H9 (cell line): ENCODE results near the gene CTIF. TPM values are rescaled to one million over a fixed set of nuclear protein-coding genes. Genes with fewer than 3 reads are reported as not detected.
"Not testable (repeated sequence)": the region's sequence is repeated elsewhere in the genome, so short reads cannot be mapped to it uniquely, and the experiment has no call there.

ENCODE experiments used
- DNase-seq: peaks from one replicate; pipeline ENCODE4 v3.0.0-alpha.2; 2017
- H2AFZ ChIP-seq: one replicate; pipeline ENCODE4 v1.6.1; 2013; ENCODE audit warnings: mild to moderate bottlenecking, low read length, control low read depth, moderate library complexity
- H2AK5ac ChIP-seq: 2 replicates; pipeline ENCODE4 v1.6.1; 2013; ENCODE audit warnings: low read length, control low read depth, mixed read lengths; ENCODE audit not compliant: insufficient read length
- H2BK120ac ChIP-seq: one replicate; pipeline ENCODE4 v1.6.1; 2013; ENCODE audit warnings: low read depth, mild to moderate bottlenecking, low read length, control low read depth, inconsistent platforms; ENCODE audit not compliant: poor library complexity, severe bottlenecking
- H2BK12ac ChIP-seq: 2 replicates; pipeline ENCODE4 v1.6.1; 2013; ENCODE audit warnings: low read length, control low read depth, mixed read lengths, low read depth; ENCODE audit not compliant: insufficient read length
- H2BK15ac ChIP-seq: 2 replicates; pipeline ENCODE4 v1.6.1; 2013; ENCODE audit warnings: low read depth, low read length, control low read depth
- H2BK20ac ChIP-seq: one replicate; pipeline ENCODE4 v1.6.1; 2013; ENCODE audit warnings: low read depth, mild to moderate bottlenecking, low read length, control low read depth, inconsistent platforms; ENCODE audit not compliant: poor library complexity, severe bottlenecking
- H2BK5ac ChIP-seq: 2 replicates; pipeline ENCODE4 v1.6.1; 2013; ENCODE audit warnings: low read length, control low read depth, mixed read lengths; ENCODE audit not compliant: insufficient read length
- H3K14ac ChIP-seq: 2 replicates; pipeline ENCODE4 v1.6.1; 2013; ENCODE audit warnings: low read length, control low read depth; ENCODE audit not compliant: insufficient read depth
- H3K18ac ChIP-seq: 2 replicates; pipeline ENCODE4 v1.6.1; 2013; ENCODE audit warnings: low read depth, mild to moderate bottlenecking, mixed read lengths, low read length, control low read depth; ENCODE audit not compliant: insufficient read length
- H3K23ac ChIP-seq: 2 replicates; pipeline ENCODE4 v1.6.1; 2013; ENCODE audit warnings: low read length, control low read depth, mixed read lengths, low read depth; ENCODE audit not compliant: insufficient read length
- H3K23me2 ChIP-seq: 2 replicates; pipeline ENCODE4 v1.6.1; 2013; ENCODE audit warnings: low read depth, mild to moderate bottlenecking, mixed read lengths, low read length, control low read depth; ENCODE audit not compliant: insufficient read length, poor library complexity, severe bottlenecking
- H3K27ac ChIP-seq: 2 replicates; pipeline ENCODE4 v1.5.1; 2013; ENCODE audit warnings: low read length, control low read depth, mixed read lengths, low read depth; ENCODE audit not compliant: insufficient read length
- H3K27me3 ChIP-seq: 2 replicates; pipeline ENCODE4 v1.6.1; 2013; ENCODE audit warnings: low read length, control low read depth, inconsistent platforms; ENCODE audit not compliant: insufficient read depth
- H3K4ac ChIP-seq: 2 replicates; pipeline ENCODE4 v1.6.1; 2013; ENCODE audit warnings: low read depth, mild to moderate bottlenecking, control low read depth, inconsistent platforms, low read length, moderate library complexity
- H3K4me1 ChIP-seq: 2 replicates; pipeline ENCODE4 v1.6.1; 2013; ENCODE audit warnings: low read length, control low read depth, inconsistent platforms; ENCODE audit not compliant: insufficient read depth
- H3K4me2 ChIP-seq: 2 replicates; pipeline ENCODE4 v1.6.1; 2013; ENCODE audit warnings: low read length, control low read depth, mixed read lengths; ENCODE audit not compliant: insufficient read length, insufficient read depth
- H3K56ac ChIP-seq: 2 replicates; pipeline ENCODE4 v1.6.1; 2013; ENCODE audit warnings: low read depth, mild to moderate bottlenecking, mixed read lengths, low read length, control low read depth; ENCODE audit not compliant: insufficient read length
- H3K79me1 ChIP-seq: 2 replicates; pipeline ENCODE4 v1.6.1; 2013; ENCODE audit warnings: low read depth, mild to moderate bottlenecking, moderate library complexity, low read length, control low read depth, inconsistent platforms; ENCODE audit not compliant: insufficient read depth, poor library complexity, severe bottlenecking
- H3K79me2 ChIP-seq: 2 replicates; pipeline ENCODE4 v1.6.1; 2013; ENCODE audit warnings: low read length, control low read depth, inconsistent platforms; ENCODE audit not compliant: insufficient read depth
- H3K9ac ChIP-seq: 2 replicates; pipeline ENCODE4 v1.6.1; 2013; ENCODE audit warnings: low read length, control low read depth, mixed read lengths; ENCODE audit not compliant: insufficient read length; ENCODE audit errors: extremely low read depth
- H3K9me3 ChIP-seq: one replicate; pipeline ENCODE4 v1.6.1; 2013; ENCODE audit warnings: low read depth, low read length, inconsistent platforms; ENCODE audit not compliant: control insufficient read depth
- H3T11ph ChIP-seq: one replicate; pipeline ENCODE4 v1.6.1; 2013; ENCODE audit warnings: mild to moderate bottlenecking, low read length, control low read depth, inconsistent platforms
- H4K20me1 ChIP-seq: one replicate; pipeline ENCODE4 v1.6.1; 2013; ENCODE audit not compliant: control insufficient read depth, insufficient read length, insufficient read depth
- H4K5ac ChIP-seq: 2 replicates; pipeline ENCODE4 v1.6.1; 2013; ENCODE audit warnings: low read depth, mild to moderate bottlenecking, mixed read lengths, low read length, control low read depth; ENCODE audit not compliant: insufficient read length
- H4K8ac ChIP-seq: replicated peaks from 2 replicates; pipeline ENCODE4 v1.6.1; 2013; ENCODE audit warnings: low read length, control low read depth, mixed read lengths, low read depth; ENCODE audit not compliant: insufficient read length
- H4K91ac ChIP-seq: 2 replicates; pipeline ENCODE4 v1.6.1; 2013; ENCODE audit warnings: low read depth, mild to moderate bottlenecking, moderate library complexity, mixed read lengths, low read length, control low read depth; ENCODE audit not compliant: insufficient read length
- H3K27ac Mint-ChIP-seq, 3 experiments: 2 replicates in 2 of 3; 3 replicates in 1 of 3; pipeline ENCODE4 v1.8.0; 2020 to 2021; ENCODE audit warnings: mixed read lengths in 3 of 3, mild to moderate bottlenecking in 1 of 3, moderate library complexity in 1 of 3
- H3K27me3 Mint-ChIP-seq: 2 replicates; pipeline ENCODE4 v1.8.0; 2021; ENCODE audit warnings: low read depth, mild to moderate bottlenecking, moderate library complexity, mixed read lengths
- H3K36me3 Mint-ChIP-seq, 3 experiments: 2 replicates in 2 of 3; 3 replicates in 1 of 3; pipeline ENCODE4 v1.8.0; 2020 to 2021; ENCODE audit warnings: low read depth in 3 of 3, mixed read lengths in 3 of 3; ENCODE audit not compliant: insufficient read depth in 1 of 3
- H3K4me1 Mint-ChIP-seq, 2 experiments: 2 replicates each; pipeline ENCODE4 v1.8.0; 2020; ENCODE audit warnings: mixed read lengths in 2 of 2
- H3K4me3 Mint-ChIP-seq, 2 experiments: 2 replicates in 1 of 2; 3 replicates in 1 of 2; pipeline ENCODE4 v1.8.0; 2020 to 2021; ENCODE audit warnings: mild to moderate bottlenecking in 2 of 2, mixed read lengths in 2 of 2, moderate library complexity in 1 of 2
- H3K9me3 Mint-ChIP-seq, 2 experiments: 2 replicates in 1 of 2; 3 replicates in 1 of 2; pipeline ENCODE4 v1.8.0; 2020; ENCODE audit warnings: mild to moderate bottlenecking in 2 of 2, mixed read lengths in 2 of 2, moderate library complexity in 1 of 2
- WGBS: extraction: QIAGEN DNeasy Blood & Tissue Kit; methylation state at CpG from one replicate; pipeline ENCODE4 v1.1.7; 2013; ENCODE audit warnings: missing lambda C conversion rate, low lambda C conversion rate, mixed read lengths; ENCODE audit not compliant: insufficient read length; ENCODE audit errors: extremely low coverage; 5-methylcytosine and 5-hydroxymethylcytosine counted together
- total RNA-seq: library from RNA; stranded (reverse); gene quantifications from 2 replicates; pipeline ENCODE4 v1.2.1, GENCODE V29; 2021

Gene CTIF
- total RNA-seq, 1 experiment from 2014 or later = 15.8 TPM

DNA sequence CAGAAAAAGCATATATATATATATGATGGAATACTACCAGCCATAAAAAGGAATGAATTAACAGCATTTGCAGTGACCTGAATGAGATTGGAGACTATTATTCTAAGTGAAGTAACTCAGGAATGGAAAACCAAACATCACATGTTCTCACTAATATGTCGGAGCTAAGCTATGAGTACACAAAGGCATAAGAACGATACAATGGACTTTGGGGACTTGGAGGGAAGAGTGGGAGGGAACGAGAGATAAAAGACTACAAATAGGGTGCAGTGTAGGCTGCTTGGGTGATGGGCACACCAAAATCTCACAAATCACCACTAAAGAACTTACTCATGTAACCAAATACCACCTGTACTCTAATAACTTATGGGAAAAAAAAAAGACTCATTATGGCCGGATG is 26.3 kb upstream of the CTIF start:
- not testable (repeated sequence) for H2BK20ac ChIP-seq, H4K5ac ChIP-seq, H4K20me1 ChIP-seq, H3K36me3 Mint-ChIP-seq, H3K79me2 ChIP-seq, H3K4me2 ChIP-seq, DNase-seq, H3K27ac Mint-ChIP-seq, H3K27me3 Mint-ChIP-seq, H3K9ac ChIP-seq, H2BK5ac ChIP-seq, H2AK5ac ChIP-seq, H3T11ph ChIP-seq, H3K56ac ChIP-seq, H3K79me1 ChIP-seq, H3K4me3 Mint-ChIP-seq, H3K14ac ChIP-seq, H3K23me2 ChIP-seq, H2AFZ ChIP-seq, H3K4me1 ChIP-seq, H3K9me3 ChIP-seq, H4K91ac ChIP-seq, H3K27me3 ChIP-seq, H2BK12ac ChIP-seq, H3K18ac ChIP-seq, H3K4ac ChIP-seq, H2BK120ac ChIP-seq, H2BK15ac ChIP-seq, H3K23ac ChIP-seq, H3K4me1 Mint-ChIP-seq, H4K8ac ChIP-seq, H3K27ac ChIP-seq
- WGBS = no CpG with 5 or more reads among the region's 4 CpGs
- peaks cover 9 to 15% of the 10 kb centered on the region in 2 experiments; a peak in 4 of 5 replicates for H3K9me3 Mint-ChIP-seq
